Measurements from ENCODE around the gene GPER1.

GRCh38 chr7:1092806-1093501 is 5.0 kb downstream of the GPER1 start:
- no peak for TF ChIP-seq JUNB (IDR thresholded peaks at IDR 0.05; ENCODE audit: unreplicated experiment)
- no peak for TF ChIP-seq CTCF (conservative IDR thresholded peaks at IDR 0.05; ENCODE audit: low read depth in 2 of 2)
